HG02678 (cell line): ENCODE results near the gene CACNA1A.
"Not testable (repeated sequence)": the region's sequence is repeated elsewhere in the genome, so short reads cannot be mapped to it uniquely, and the experiment has no call there.

Experiments
- ATAC-seq: cut with Tn5 transposase; IDR thresholded peaks from one replicate; pipeline ENCODE4 v1.9.1; 2021; ENCODE audit warnings: mild to moderate bottlenecking, moderate library complexity; ENCODE audit not compliant: unreplicated experiment

The CACNA1A gene

DNA sequence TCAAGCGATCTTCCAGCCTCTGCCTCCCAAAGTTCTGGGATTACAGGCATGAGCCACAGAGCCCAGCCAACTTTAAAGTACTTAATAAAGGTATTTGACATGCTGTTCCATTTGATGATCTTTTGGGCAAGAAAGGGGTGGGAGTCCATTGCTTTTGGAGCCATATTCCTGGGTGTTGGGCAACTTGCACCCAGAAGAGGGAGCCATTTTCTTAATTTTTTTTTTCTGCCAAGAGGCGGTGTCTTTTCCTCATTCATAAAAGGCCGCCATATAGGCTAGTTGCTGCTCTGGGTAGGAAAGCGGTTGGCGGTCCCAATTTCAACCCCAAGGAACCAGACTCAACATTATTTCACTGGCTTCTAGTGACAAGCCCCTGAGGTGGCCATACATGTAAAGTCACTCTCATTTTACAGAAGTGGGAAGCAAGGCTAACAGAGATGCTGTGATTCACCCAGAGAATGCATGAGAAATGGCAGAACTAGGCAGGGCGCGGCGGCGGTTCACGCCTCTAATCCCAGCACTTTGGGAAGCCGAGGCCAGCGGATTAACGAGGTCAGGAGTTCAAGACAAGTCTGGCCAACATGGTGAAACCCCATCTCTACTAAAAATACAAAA lies 139.6 kb downstream of the CACNA1A start:
- no peak for ATAC-seq

GRCh38 chr19:13363954-13364353 lies 142.3 kb downstream of the CACNA1A start:
- ATAC-seq, result no peak

DNA sequence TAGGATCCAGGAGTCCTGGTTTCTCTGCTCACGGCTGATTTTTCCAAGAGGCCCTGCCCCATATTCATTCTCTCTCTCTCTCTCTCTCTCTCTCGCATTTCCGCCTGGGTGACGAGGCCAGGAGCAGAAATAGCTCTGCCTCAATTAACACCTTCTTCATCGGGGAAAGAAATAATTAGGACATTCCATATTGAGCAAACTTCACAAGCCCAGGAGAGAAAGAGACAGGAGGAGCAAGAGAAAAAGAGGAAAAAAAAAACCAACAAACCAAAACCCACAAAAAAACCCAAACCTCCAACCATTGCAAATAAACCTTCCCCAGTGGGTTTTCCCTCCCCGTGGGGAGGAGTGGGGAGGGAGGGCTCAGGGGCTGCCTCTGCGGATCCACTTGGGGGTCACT lies 143.0 kb downstream of the CACNA1A start:
- no peak for ATAC-seq

- ATAC-seq, result no peak
These were observed 143.6 kb downstream of the CACNA1A start for GRCh38 chr19:13362668-13363067.

- ATAC-seq, result not testable (repeated sequence)
These were observed 144.6 kb downstream of the CACNA1A start for GRCh38 chr19:13361726-13362125.

DNA sequence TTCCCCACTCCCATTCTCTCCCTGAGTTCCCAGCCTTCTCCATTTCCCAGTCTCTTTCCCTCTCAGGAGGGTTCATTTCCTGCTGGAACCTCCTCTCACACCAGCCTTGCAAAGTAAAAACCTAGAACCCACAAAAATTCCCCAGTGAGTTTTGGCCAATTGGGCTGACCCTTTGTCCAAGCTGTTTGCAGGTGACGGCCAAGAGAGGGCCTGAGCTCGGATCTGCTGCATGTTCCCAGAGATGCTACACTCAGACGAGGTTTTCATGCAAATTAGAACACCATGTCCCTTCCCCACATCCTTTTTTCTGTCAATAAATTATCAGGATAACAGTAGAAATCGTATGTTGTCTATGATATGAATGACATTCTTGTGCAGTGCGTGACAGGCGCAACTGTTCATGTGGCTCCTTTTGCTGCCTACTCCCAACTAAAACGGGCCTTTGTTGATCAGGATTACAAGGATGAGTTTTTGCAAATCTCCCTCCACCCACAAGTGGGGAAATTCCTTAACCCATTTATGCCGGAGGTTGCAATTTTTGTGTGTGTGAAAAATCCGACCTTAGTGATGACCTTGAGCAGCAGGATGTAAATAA lies 149.5 kb downstream of the CACNA1A start:
- no peak for ATAC-seq

- ATAC-seq, result no peak
These were observed 150.1 kb downstream of the CACNA1A start for GRCh38 chr19:13356185-13356584.

- ATAC-seq, result no peak
These were observed 150.9 kb downstream of the CACNA1A start for GRCh38 chr19:13355356-13355755.

DNA sequence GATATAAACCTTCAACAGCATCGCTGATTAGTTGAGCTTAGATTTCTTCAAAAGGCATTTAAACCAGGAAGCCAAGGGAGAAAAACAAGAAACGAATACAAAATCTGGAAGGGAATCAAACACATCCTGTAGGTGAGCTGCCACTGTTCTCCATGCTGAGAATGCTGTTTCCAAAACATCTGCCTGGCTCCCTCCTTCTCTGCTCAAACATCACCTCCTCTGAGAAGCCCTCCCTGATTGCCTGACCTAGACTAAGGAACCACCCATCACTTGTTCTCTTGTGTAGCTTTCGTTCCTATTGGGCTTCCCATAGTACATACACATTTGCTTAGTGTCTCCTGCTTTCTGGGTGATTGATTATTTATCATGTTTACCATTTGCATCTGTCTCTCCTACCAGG lies 152.7 kb downstream of the CACNA1A start:
- ATAC-seq, result no peak

GRCh38 chr19:13350759-13351158 lies 155.5 kb downstream of the CACNA1A start:
- no peak for ATAC-seq

GRCh38 chr19:13350072-13350471 lies 156.2 kb downstream of the CACNA1A start:
- no peak for ATAC-seq

- ATAC-seq, result no peak
These were observed 158.9 kb downstream of the CACNA1A start for GRCh38 chr19:13347367-13347766.

GRCh38 chr19:13343514-13343913 lies 162.8 kb downstream of the CACNA1A start:
- no peak for ATAC-seq

- no peak for ATAC-seq
These were observed 163.6 kb downstream of the CACNA1A start for GRCh38 chr19:13342672-13343071.

GRCh38 chr19:13339869-13340268 lies 166.4 kb downstream of the CACNA1A start:
- no peak for ATAC-seq

DNA sequence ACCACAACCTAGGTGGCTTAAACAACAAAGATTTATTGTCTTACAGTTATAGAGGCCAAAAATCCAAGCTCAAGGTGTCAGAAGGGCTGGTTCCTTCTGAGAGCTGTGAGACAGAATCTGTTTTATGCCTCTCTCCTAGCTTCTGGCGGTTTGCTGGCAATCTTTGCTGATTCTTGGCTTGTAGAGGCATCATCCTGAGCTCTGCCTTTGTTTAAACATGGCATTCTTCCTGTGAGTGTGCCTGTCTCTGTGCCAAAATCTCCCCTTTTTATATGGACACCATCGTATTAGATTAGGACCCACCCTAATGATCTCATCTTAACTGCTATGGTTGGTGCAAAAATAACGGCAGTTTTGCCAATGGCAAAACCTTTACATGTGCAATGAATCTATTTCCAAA lies 169.1 kb downstream of the CACNA1A start:
- no peak for ATAC-seq

DNA sequence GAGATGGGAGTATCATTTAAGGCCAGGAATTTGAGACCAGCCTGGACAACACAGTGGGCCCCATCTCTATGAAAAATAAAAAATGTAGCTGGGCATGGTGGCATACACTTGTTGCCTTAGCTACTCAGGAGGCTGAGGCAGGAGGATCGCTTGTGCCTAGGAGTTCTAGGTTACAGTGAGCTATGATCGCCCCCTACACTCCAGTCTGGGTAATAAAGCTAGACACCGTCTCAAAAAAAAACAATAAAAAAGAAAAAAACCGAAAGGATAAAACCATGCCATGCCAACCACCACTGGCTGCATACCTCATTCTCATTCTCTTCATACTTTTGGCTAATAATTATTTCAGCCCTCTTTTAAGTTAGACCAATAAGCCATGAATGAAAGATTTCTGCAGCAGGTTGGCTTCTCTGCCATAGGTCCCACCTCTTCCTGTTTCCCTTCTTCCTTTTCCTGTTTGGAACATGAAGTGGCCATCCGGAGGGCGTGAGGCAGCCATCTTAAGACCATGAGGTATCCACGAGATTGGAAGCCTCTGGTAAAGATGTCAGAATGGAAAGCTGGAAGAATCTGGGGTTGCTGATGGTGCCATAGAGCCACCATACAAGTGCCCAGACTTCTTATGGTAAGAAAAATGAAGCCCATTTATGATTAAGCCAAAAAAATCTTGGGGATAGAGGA lies 171.3 kb downstream of the CACNA1A start:
- ATAC-seq, result no peak

- no peak for ATAC-seq
These were observed 176.0 kb downstream of the CACNA1A start for GRCh38 chr19:13330285-13330684.

- ATAC-seq, result no peak
These were observed 176.5 kb downstream of the CACNA1A start for GRCh38 chr19:13329766-13330165.

DNA sequence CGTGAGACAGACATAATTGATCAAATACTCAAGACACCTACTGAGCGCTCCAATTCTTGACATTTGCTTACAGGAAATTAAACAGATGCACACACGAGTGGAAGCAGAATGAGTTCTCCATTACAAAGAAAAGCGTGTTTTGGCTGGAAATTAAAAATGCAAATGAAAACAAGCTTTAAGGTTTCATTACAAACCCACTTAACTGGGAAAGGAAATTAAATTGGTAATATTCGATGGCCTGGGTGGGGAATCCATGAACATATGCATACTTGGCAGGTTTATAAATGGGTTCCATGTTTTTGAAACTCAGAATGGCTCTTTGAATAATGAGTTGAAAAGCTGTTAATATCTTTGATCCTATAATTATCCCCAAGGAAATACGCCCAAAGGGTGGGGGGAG lies 178.0 kb downstream of the CACNA1A start:
- no peak for ATAC-seq

- ATAC-seq, result no peak
These were observed 186.8 kb downstream of the CACNA1A start for GRCh38 chr19:13319526-13319925.

- ATAC-seq, result no peak
These were observed 188.1 kb downstream of the CACNA1A start for GRCh38 chr19:13318190-13318589.
